IMR-90 (cell line): Measurements from ENCODE around the gene DGKB. TPM values are rescaled to one million over a fixed set of nuclear protein-coding genes. Genes with fewer than 3 reads are reported as not detected.

Experiments used
- ATAC-seq: fragments of 200-7000 bp; cut with Tn5 transposase; 2 replicates; pipeline ENCODE4 v1.9.1; 2020; ENCODE audit warnings: low read depth, mild to moderate bottlenecking, moderate library complexity
- BruUV-seq: library from RNA; stranded (reverse); fragments of 400-500 nt; replicated peaks from 2 replicates; lab custom pipeline; 2021; lab: Mats Ljungman, UMichigan
- CTCF ChIA-PET: fragments of 300-600 bp; formaldehyde crosslinking; extraction: SDS; loops from one replicate; lab custom pipeline; 2021; ENCODE audit warnings: antibody characterized with exemption; lab: Yijun Ruan, JAX
- POLR2A ChIA-PET: fragments of 300-600 bp; sonication (Branson Sonifier 250); formaldehyde crosslinking; loops from one replicate; lab custom pipeline; 2022; ENCODE audit warnings: antibody characterized with exemption; ENCODE audit not compliant: unreplicated experiment; lab: Charles Lee
- DNase-seq: peaks from one replicate; pipeline ENCODE4 v3.0.0; 2013
- H2AFZ ChIP-seq: replicated peaks from 2 replicates; pipeline ENCODE3; 2013; ENCODE audit warnings: low read length, mild to moderate bottlenecking; ENCODE audit not compliant: poor library complexity
- H2AK5ac ChIP-seq: 2 replicates; pipeline ENCODE4 v1.6.1; 2013; ENCODE audit warnings: low read depth, low read length, inconsistent platforms
- H2AK9ac ChIP-seq: replicated peaks from 2 replicates; pipeline ENCODE3; 2013; ENCODE audit warnings: mild to moderate bottlenecking, low read depth, low read length, moderate library complexity; ENCODE audit not compliant: poor library complexity
- H2BK120ac ChIP-seq: 2 replicates; pipeline ENCODE4 v1.6.1; 2013; ENCODE audit warnings: low read depth, low read length, inconsistent platforms
- H2BK15ac ChIP-seq: 3 replicates; pipeline ENCODE4 v1.6.1; 2013; ENCODE audit warnings: low read depth, low read length, inconsistent platforms
- H2BK20ac ChIP-seq: 2 replicates; pipeline ENCODE4 v1.6.1; 2013; ENCODE audit warnings: low read depth, mild to moderate bottlenecking, inconsistent platforms, low read length, moderate library complexity
- H2BK5ac ChIP-seq: 2 replicates; pipeline ENCODE4 v1.6.1; 2013; ENCODE audit warnings: mild to moderate bottlenecking, low read depth, low read length, inconsistent platforms; ENCODE audit not compliant: poor library complexity, severe bottlenecking
- H3K14ac ChIP-seq: replicated peaks from 2 replicates; pipeline ENCODE4 v1.6.1; 2013; ENCODE audit warnings: low read depth, low read length, inconsistent platforms
- H3K18ac ChIP-seq: 2 replicates; pipeline ENCODE4 v1.6.1; 2013; ENCODE audit warnings: low read depth, low read length, control low read depth
- H3K23ac ChIP-seq: 2 replicates; pipeline ENCODE4 v1.6.1; 2013; ENCODE audit warnings: low read depth, low read length, inconsistent platforms
- H3K27ac ChIP-seq: 2 replicates; pipeline ENCODE4 v1.5.1; 2013; ENCODE audit warnings: mild to moderate bottlenecking, control low read depth, low read length; ENCODE audit not compliant: insufficient read depth
- H3K27me3 ChIP-seq: 2 replicates; pipeline ENCODE4 v1.6.1; 2013; ENCODE audit warnings: low read length; ENCODE audit not compliant: control insufficient read depth, insufficient read depth
- H3K36me3 ChIP-seq: 2 replicates; pipeline ENCODE4 v1.6.1; 2013; ENCODE audit warnings: low read length, mixed read lengths; ENCODE audit not compliant: control insufficient read depth, insufficient read depth
- H3K4ac ChIP-seq: 2 replicates; pipeline ENCODE4 v1.6.1; 2013; ENCODE audit warnings: low read depth, low read length, inconsistent platforms
- H3K4me1 ChIP-seq: 2 replicates; pipeline ENCODE4 v1.6.1; 2013; ENCODE audit warnings: low read length, mixed read lengths; ENCODE audit not compliant: control insufficient read depth, insufficient read depth
- H3K4me2 ChIP-seq: 2 replicates; pipeline ENCODE4 v1.6.1; 2013; ENCODE audit warnings: low read depth, mild to moderate bottlenecking, control low read depth, low read length, moderate library complexity
- H3K4me3 ChIP-seq: 2 replicates; pipeline ENCODE4 v1.5.1; 2013; ENCODE audit warnings: low read depth, mild to moderate bottlenecking, control low read depth, low read length, moderate library complexity; ENCODE audit not compliant: insufficient read depth
- H3K56ac ChIP-seq: 2 replicates; pipeline ENCODE4 v1.6.1; 2013; ENCODE audit warnings: low read length, inconsistent platforms; ENCODE audit not compliant: insufficient read depth; ENCODE audit errors: extremely low read depth
- H3K79me1 ChIP-seq, 2 experiments: 2 replicates each; pipeline ENCODE4 v1.6.1; 2013; ENCODE audit warnings: low read length in 2 of 2, inconsistent platforms in 1 of 2, low read depth in 1 of 2
- H3K9ac ChIP-seq: 2 replicates; pipeline ENCODE4 v1.6.1; 2013; ENCODE audit warnings: low read depth, low read length, control low read depth
- H3K9me1 ChIP-seq: 2 replicates; pipeline ENCODE4 v1.6.1; 2013; ENCODE audit warnings: low read length, inconsistent platforms; ENCODE audit not compliant: insufficient read depth
- H3K9me3 ChIP-seq: 2 replicates; pipeline ENCODE4 v1.6.1; 2013; ENCODE audit warnings: low read length; ENCODE audit not compliant: control insufficient read depth, insufficient read depth
- H4K20me1 ChIP-seq: 2 replicates; pipeline ENCODE4 v1.6.1; 2013; ENCODE audit warnings: low read length, inconsistent platforms; ENCODE audit not compliant: insufficient read depth
- H4K5ac ChIP-seq: 2 replicates; pipeline ENCODE4 v1.6.1; 2013; ENCODE audit warnings: mild to moderate bottlenecking, low read depth, low read length, control low read depth
- H4K8ac ChIP-seq, 2 experiments: 2 replicates each; pipeline ENCODE4 v1.6.1; 2013; ENCODE audit warnings: low read depth in 2 of 2, low read length in 2 of 2, control low read depth in 1 of 2, inconsistent platforms in 1 of 2
- H4K91ac ChIP-seq: 2 replicates; pipeline ENCODE4 v1.6.1; 2013; ENCODE audit warnings: low read depth, low read length, inconsistent platforms; ENCODE audit not compliant: insufficient read depth
- MAZ ChIP-seq: IDR thresholded peaks from 2 replicates; pipeline ENCODE4 v1.6.1; 2012; ENCODE audit warnings: low read depth, mild to moderate bottlenecking, low read length, improper control_type of control experiment, moderate library complexity, borderline replicate concordance
- MXI1 ChIP-seq: IDR thresholded peaks from 2 replicates; pipeline ENCODE4 v1.6.1; 2012; ENCODE audit warnings: low read depth, mild to moderate bottlenecking, low read length, moderate library complexity, borderline replicate concordance
- NFE2L2 ChIP-seq: fragments of 150-350 bp; IDR thresholded peaks from 2 replicates; pipeline ENCODE4 v1.6.1; 2016; ENCODE audit warnings: low read depth, mild to moderate bottlenecking, low read length
- RFX5 ChIP-seq: IDR thresholded peaks from 2 replicates; pipeline ENCODE4 v1.8.0; 2012; ENCODE audit warnings: low read depth, mild to moderate bottlenecking, low read length, moderate library complexity
- WGBS, 2 experiments: methylation state at CpG; one replicate each; pipeline versions ENCODE4 v1.1.5 to v1.1.7; 2013; ENCODE audit warnings: missing lambda C conversion rate in 2 of 2; ENCODE audit not compliant: insufficient read length in 1 of 2; ENCODE audit errors: extremely low coverage in 2 of 2; 5-methylcytosine and 5-hydroxymethylcytosine counted together
- dilution Hi-C: fragments of 300-500 bp; cut with HindIII; formaldehyde crosslinking; loops from one replicate; pipeline ENCODE4 v1.14.3; 2018; ENCODE audit warnings: low sequenced_read_pairs; ENCODE audit not compliant: unreplicated experiment
- in situ Hi-C: fragments of 300-500 bp; cut with MboI; formaldehyde crosslinking; loops from 3 replicates; pipeline ENCODE4 v1.14.3; 2019; ENCODE audit warnings: low sequenced_read_pairs, inconsistent platforms, mixed read lengths
- intact Hi-C: fragments of 100-400 bp; cut with micrococcal nuclease; formaldehyde crosslinking; loops from 2 replicates; pipeline ENCODE4 v1.10.0; 2022
- polyA plus RNA-seq, 3 experiments: library from polyadenylated mRNA; depleted of rRNA; stranded (reverse); fragments of >200 nt; gene quantifications; 2 replicates each; pipeline ENCODE4 v1.2.3, GENCODE V29; 2012; ENCODE audit warnings: low replicate concordance in 1 of 3
- total RNA-seq: library from RNA; depleted of rRNA; stranded (reverse); fragments of >200 nt; gene quantifications from 2 replicates; pipeline ENCODE4 v1.2.3, GENCODE V29; 2012
- TF ChIP-seq, protein P1 (sequence below): fragments of 150-350 bp; IDR thresholded peaks from 2 replicates; pipeline ENCODE4 v1.6.1; 2017; ENCODE audit warnings: mild to moderate bottlenecking, antibody characterized with exemption, low read length, low read depth
- TF ChIP-seq, protein P2 (sequence below): conservative IDR thresholded peaks from 2 replicates; pipeline ENCODE4 v1.5.1; 2012; ENCODE audit warnings: mild to moderate bottlenecking, low read depth, low read length, improper control_type of control experiment

The DGKB gene
- total and polyA plus RNA-seq, 2 of the 4 experiments (the other 2 are of a cell fraction): not detected

DNA sequence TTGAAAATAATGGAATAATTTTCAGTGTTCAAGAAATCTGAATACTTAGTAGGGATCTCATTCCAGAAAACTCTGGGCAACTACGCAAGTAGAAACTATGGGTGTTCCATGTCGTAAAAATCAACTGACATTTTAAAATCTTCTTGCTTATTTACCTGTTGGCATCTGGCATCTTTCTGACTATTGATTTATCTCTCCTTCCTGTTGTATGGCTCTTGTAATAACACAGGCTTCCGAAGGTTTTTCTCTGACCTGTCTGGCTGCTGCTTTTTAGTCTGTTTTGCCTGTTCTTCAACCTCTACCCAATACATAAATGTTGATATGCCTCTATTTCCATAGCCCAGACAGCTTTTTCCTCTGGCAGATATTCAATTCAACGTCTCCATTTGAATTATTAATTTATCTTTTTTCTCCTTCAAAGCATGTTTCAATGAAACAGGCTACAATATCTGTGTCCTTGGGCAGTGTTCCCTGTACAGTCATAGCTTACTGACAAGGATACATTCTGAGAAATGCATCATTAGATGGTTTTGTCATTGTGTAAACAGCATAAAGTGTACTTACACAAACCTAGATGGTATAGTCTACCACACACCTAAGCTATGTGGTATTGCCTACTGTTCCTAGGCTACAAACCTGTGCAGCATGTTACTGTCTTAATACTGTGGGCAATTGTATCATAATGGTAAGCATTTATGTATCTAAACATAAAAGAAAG lies 807.2 kb downstream of the DGKB start:
- Histone ChIP-seq H4K5ac (no peak overlapping the region), H4K20me1 (no peaks in the 10 kb centered on the region), H3K4me1 (no peaks in the 10 kb centered on the region), H4K8ac (no peak overlapping the region), H2AK5ac (no peak overlapping the region), H2BK15ac (no peak overlapping the region), H2BK5ac (no peak overlapping the region), H3K4me2 (no peak overlapping the region), H3K36me3 (no peaks in the 10 kb centered on the region), H3K9me1 (no peaks in the 10 kb centered on the region), H3K18ac (no peak overlapping the region), H3K27ac (no peak overlapping the region), H3K27me3 (no peaks in the 10 kb centered on the region), H3K14ac (no peak overlapping the region), H2BK20ac (no peak overlapping the region), H3K79me1 (no peaks in the 10 kb centered on the region), H3K9me3 (no peaks in the 10 kb centered on the region), H2BK120ac (no peak overlapping the region), H3K23ac (no peak overlapping the region), H2AK9ac (no peak overlapping the region), H3K56ac (no peak overlapping the region), H3K9ac (no peak overlapping the region), H3K4me3 (no peak overlapping the region), H4K91ac (no peak overlapping the region), H2AFZ (no peak overlapping the region), H3K4ac (no peak overlapping the region)
- intact Hi-C loops: no loop called here
- ChIA-PET CTCF (interaction anchor here (1.1 kb wide), 1 partner anchor 26 kb away, joined by 3 read pairs; no protein-coding TSS in a partner anchor), POLR2A (no interaction called here)
- no TSS peak for BruUV-seq
- 80% methylated on average over 1 of the region's 4 CpGs; no CpG with 5 or more reads in 1 of the 2 experiments for WGBS, 2 experiments
- no peak for DNase-seq
- no peak for ATAC-seq
- in situ Hi-C loops: no loop called here
- dilution Hi-C loops: no loop called here
- TF ChIP-seq MXI1 (no peak), RFX5 (no peak), NFE2L2 (no peak), MAZ (no peak)
- TF ChIP-seq, protein P1, sequence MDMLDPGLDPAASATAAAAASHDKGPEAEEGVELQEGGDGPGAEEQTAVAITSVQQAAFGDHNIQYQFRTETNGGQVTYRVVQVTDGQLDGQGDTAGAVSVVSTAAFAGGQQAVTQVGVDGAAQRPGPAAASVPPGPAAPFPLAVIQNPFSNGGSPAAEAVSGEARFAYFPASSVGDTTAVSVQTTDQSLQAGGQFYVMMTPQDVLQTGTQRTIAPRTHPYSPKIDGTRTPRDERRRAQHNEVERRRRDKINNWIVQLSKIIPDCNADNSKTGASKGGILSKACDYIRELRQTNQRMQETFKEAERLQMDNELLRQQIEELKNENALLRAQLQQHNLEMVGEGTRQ: no peak
- TF ChIP-seq, protein P2, sequence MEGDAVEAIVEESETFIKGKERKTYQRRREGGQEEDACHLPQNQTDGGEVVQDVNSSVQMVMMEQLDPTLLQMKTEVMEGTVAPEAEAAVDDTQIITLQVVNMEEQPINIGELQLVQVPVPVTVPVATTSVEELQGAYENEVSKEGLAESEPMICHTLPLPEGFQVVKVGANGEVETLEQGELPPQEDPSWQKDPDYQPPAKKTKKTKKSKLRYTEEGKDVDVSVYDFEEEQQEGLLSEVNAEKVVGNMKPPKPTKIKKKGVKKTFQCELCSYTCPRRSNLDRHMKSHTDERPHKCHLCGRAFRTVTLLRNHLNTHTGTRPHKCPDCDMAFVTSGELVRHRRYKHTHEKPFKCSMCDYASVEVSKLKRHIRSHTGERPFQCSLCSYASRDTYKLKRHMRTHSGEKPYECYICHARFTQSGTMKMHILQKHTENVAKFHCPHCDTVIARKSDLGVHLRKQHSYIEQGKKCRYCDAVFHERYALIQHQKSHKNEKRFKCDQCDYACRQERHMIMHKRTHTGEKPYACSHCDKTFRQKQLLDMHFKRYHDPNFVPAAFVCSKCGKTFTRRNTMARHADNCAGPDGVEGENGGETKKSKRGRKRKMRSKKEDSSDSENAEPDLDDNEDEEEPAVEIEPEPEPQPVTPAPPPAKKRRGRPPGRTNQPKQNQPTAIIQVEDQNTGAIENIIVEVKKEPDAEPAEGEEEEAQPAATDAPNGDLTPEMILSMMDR: no peak
